Raji (cell line): Measurements from ENCODE around the gene TRPM3.

ENCODE experiments used
- POLR2A ChIP-seq: IDR thresholded peaks from 2 replicates; pipeline ENCODE4 v1.6.1; 2011; ENCODE audit warnings: low read depth, low read length, control low read depth; ENCODE audit not compliant: insufficient read depth

Gene TRPM3

GRCh38 chr9:70502690-70503089 is 618.7 kb downstream of the TRPM3 start:
- no peak for TF ChIP-seq POLR2A

GRCh38 chr9:70500793-70501192 is 620.6 kb downstream of the TRPM3 start:
- TF ChIP-seq POLR2A, result no peak

GRCh38 chr9:70499621-70500020 is 621.8 kb downstream of the TRPM3 start:
- TF ChIP-seq POLR2A, result no peak

GRCh38 chr9:70498866-70499265 is 622.6 kb downstream of the TRPM3 start:
- TF ChIP-seq POLR2A, result no peak

GRCh38 chr9:70496244-70496643 is 625.2 kb downstream of the TRPM3 start:
- TF ChIP-seq POLR2A, result no peak

GRCh38 chr9:70495514-70495913 is 625.9 kb downstream of the TRPM3 start:
- TF ChIP-seq POLR2A, result no peak

- no peak for TF ChIP-seq POLR2A
Measured at GRCh38 chr9:70494221-70494620, 627.2 kb downstream of the TRPM3 start.

GRCh38 chr9:70493029-70493428 is 628.4 kb downstream of the TRPM3 start:
- TF ChIP-seq POLR2A, result no peak

GRCh38 chr9:70492319-70492777 is 629.1 kb downstream of the TRPM3 start:
- no peak for TF ChIP-seq POLR2A

- TF ChIP-seq POLR2A, result no peak
Measured at GRCh38 chr9:70491426-70492318, 629.7 kb downstream of the TRPM3 start.

GRCh38 chr9:70490478-70490877 is 630.9 kb downstream of the TRPM3 start:
- no peak for TF ChIP-seq POLR2A

- no peak for TF ChIP-seq POLR2A
Measured at GRCh38 chr9:70488793-70489105, 632.7 kb downstream of the TRPM3 start.

GRCh38 chr9:70488098-70488792 is 633.2 kb downstream of the TRPM3 start:
- TF ChIP-seq POLR2A, result no peak

- no peak for TF ChIP-seq POLR2A
Measured at GRCh38 chr9:70486127-70486526, 635.3 kb downstream of the TRPM3 start.

- TF ChIP-seq POLR2A, result no peak
Measured at GRCh38 chr9:70485273-70485858, 636.1 kb downstream of the TRPM3 start.
